Caco-2 (cell line): Measurements from ENCODE around the gene ISOC2. TPM values are rescaled to one million over a fixed set of nuclear protein-coding genes. Genes with fewer than 3 reads are reported as not detected.

ENCODE experiments used
- BruUV-seq: library from RNA; stranded (reverse); fragments of 400-500 nt; replicated peaks from 2 replicates; lab custom pipeline; 2021; lab: Mats Ljungman, UMichigan
- CTCF ChIA-PET: fragments of 300-600 bp; sonication (Branson Sonifier 250); formaldehyde crosslinking; loops from one replicate; lab custom pipeline; 2022; ENCODE audit warnings: antibody characterized with exemption; lab: Charles Lee
- POLR2A ChIA-PET: fragments of 300-600 bp; sonication (Branson Sonifier 250); formaldehyde crosslinking; loops from one replicate; lab custom pipeline; 2022; ENCODE audit warnings: antibody characterized with exemption; lab: Charles Lee
- DNase-seq, 2 experiments: peaks; one replicate each; pipeline versions ENCODE4 v3.0.0 to v3.0.0-alpha.2; 2020 to 2022
- H3K27me3 ChIP-seq: replicated peaks from 2 replicates; pipeline ENCODE4 v1.6.0; 2011; ENCODE audit warnings: low read length; ENCODE audit not compliant: control insufficient read depth, insufficient read depth
- H3K36me3 ChIP-seq: 2 replicates; pipeline ENCODE4 v1.5.1; 2011; ENCODE audit warnings: low read length; ENCODE audit not compliant: control insufficient read depth, insufficient read depth
- H3K4me1 ChIP-seq: fragments of 250-450 bp; sonication (Bioruptor Pico); 2 replicates; pipeline ENCODE4 v1.5.1; 2020; ENCODE audit warnings: mild to moderate bottlenecking
- H3K4me3 ChIP-seq: 2 replicates; pipeline ENCODE4 v1.5.1; 2011; ENCODE audit warnings: low read depth, mild to moderate bottlenecking, control low read depth, low read length
- H3K9me3 ChIP-seq: fragments of 250-450 bp; sonication (Bioruptor Pico); 2 replicates; pipeline ENCODE4 v1.5.1; 2020; ENCODE audit warnings: mild to moderate bottlenecking, moderate library complexity
- H3K27ac Mint-ChIP-seq: one replicate; pipeline ENCODE4 v1.8.0; 2022; ENCODE audit warnings: mixed read lengths; ENCODE audit not compliant: unreplicated experiment
- H3K27me3 Mint-ChIP-seq: one replicate; pipeline ENCODE4 v1.8.0; 2022; ENCODE audit warnings: mixed read lengths; ENCODE audit not compliant: insufficient read depth, unreplicated experiment
- H3K36me3 Mint-ChIP-seq: one replicate; pipeline ENCODE4 v1.8.0; 2022; ENCODE audit warnings: mild to moderate bottlenecking, mixed read lengths; ENCODE audit not compliant: insufficient read depth, unreplicated experiment
- H3K4me1 Mint-ChIP-seq: one replicate; pipeline ENCODE4 v1.8.0; 2022; ENCODE audit warnings: low read depth, mixed read lengths; ENCODE audit not compliant: unreplicated experiment
- H3K4me3 Mint-ChIP-seq: one replicate; pipeline ENCODE4 v1.8.0; 2022; ENCODE audit warnings: mild to moderate bottlenecking, moderate library complexity, mixed read lengths; ENCODE audit not compliant: unreplicated experiment
- H3K9me3 Mint-ChIP-seq: one replicate; pipeline ENCODE4 v1.8.0; 2022; ENCODE audit warnings: mixed read lengths; ENCODE audit not compliant: unreplicated experiment
- CTCF ChIP-seq, 2 experiments: fragments of 200-600 bp in 1 of 2; IDR thresholded peaks; 1 replicate in 1 of 2; 2 replicates in 1 of 2; pipeline versions ENCODE4 v1.5.1 to v1.8.0; 2011 to 2022; ENCODE audit warnings: antibody characterized with exemption in 1 of 2, control low read depth in 1 of 2, inconsistent platforms in 1 of 2, low read depth in 1 of 2, low read length in 1 of 2, mild to moderate bottlenecking in 1 of 2, moderate library complexity in 1 of 2; ENCODE audit not compliant: insufficient read depth in 1 of 2, severe bottlenecking in 1 of 2, unreplicated experiment in 1 of 2
- intact Hi-C: fragments of 100-400 bp; cut with micrococcal nuclease; formaldehyde crosslinking; loops from one replicate; pipeline ENCODE4 v1.10.0; 2022; ENCODE audit not compliant: unreplicated experiment
- total RNA-seq: library from RNA; stranded (reverse); gene quantifications from 2 replicates; pipeline ENCODE4 v1.2.3, GENCODE V29; 2022

Gene ISOC2
- total RNA-seq, 1 experiment from 2014 or later, result 40.6 TPM

GRCh38 chr19:55443824-55444480 lies 17.5 kb downstream of the ISOC2 start:
- Histone ChIP-seq H3K4me3 (no peak overlapping the region), H3K9me3 (0 out of 2 replicates have a peak, but pooled peaks cover 3% of the 10 kb centered on the region), H3K27me3 (peaks cover 10% of the 10 kb centered on the region), H3K36me3 (no peaks in the 10 kb centered on the region), H3K4me1 (peaks cover 11% of the 10 kb centered on the region; the same call in 1 of the 2 replicates)
- Mint-ChIP-seq H3K4me1 (no peaks in the 10 kb centered on the region), H3K9me3 (no peaks in the 10 kb centered on the region), H3K36me3 (peaks cover 5% of the 10 kb centered on the region), H3K4me3 (no peak overlapping the region), H3K27me3 (peaks cover 39% of the 10 kb centered on the region), H3K27ac (no peak overlapping the region)
- BruUV-seq, result no TSS peak
- no peak for DNase-seq
- ChIA-PET POLR2A (no interaction called here), CTCF (interaction anchor here (0.5 to 1.2 kb wide), 2 partner anchors 18 to 298 kb away, joined by 3 to 4 read pairs; no protein-coding TSS in a partner anchor)
- TF ChIP-seq CTCF (IDR thresholded peaks at IDR 0.05; ENCODE audit: insufficient read depth in 1 of 2, low read depth in 1 of 2, low read length in 1 of 2, severe bottlenecking in 1 of 2, unreplicated experiment in 1 of 2), result no peak
- intact Hi-C loops, result no loop called here

- H3K4me1 Mint-ChIP-seq, result no peaks in the 10 kb centered on the region
- POLR2A ChIA-PET, result interaction anchor here (0.5 kb wide), 1 partner anchor 61 kb away, joined by 3 read pairs; no protein-coding TSS in a partner anchor
- H3K27me3 Mint-ChIP-seq, result peaks cover 41% of the 10 kb centered on the region
- H3K9me3 Mint-ChIP-seq, result no peaks in the 10 kb centered on the region
- no peaks in the 10 kb centered on the region for H3K36me3 ChIP-seq
- H3K4me1 ChIP-seq, result peaks cover 11% of the 10 kb centered on the region; the same call in 1 of the 2 replicates
- CTCF ChIA-PET, result no interaction called here
- BruUV-seq, result no TSS peak
- H3K4me3 ChIP-seq, result no peak within 1 kb of the TSS
- TF ChIP-seq CTCF (IDR thresholded peaks at IDR 0.05; ENCODE audit: insufficient read depth in 1 of 2, low read depth in 1 of 2, low read length in 1 of 2, severe bottlenecking in 1 of 2, unreplicated experiment in 1 of 2), result no peak
- DNase-seq, result no peak
- peak within 1 kb of the TSS; percentile 6 for H3K4me3 Mint-ChIP-seq
- peaks cover 10% of the 10 kb centered on the region for H3K27me3 ChIP-seq
- H3K27ac Mint-ChIP-seq, result no peak within 1 kb of the TSS
- H3K9me3 ChIP-seq, result 0 out of 2 replicates have a peak, but pooled peaks cover 3% of the 10 kb centered on the region
- intact Hi-C loops, result no loop called here
- H3K36me3 Mint-ChIP-seq, result peaks cover 7% of the 10 kb centered on the region
These were observed 18.2 kb downstream of the ISOC2 start, which contains the start of gene SHISA7 for GRCh38 chr19:55443045-55443823. TSS of gene SHISA7 (minus strand) at chr19:55443300. CDS start at chr19:55442863, 437 bp downstream.

DNA sequence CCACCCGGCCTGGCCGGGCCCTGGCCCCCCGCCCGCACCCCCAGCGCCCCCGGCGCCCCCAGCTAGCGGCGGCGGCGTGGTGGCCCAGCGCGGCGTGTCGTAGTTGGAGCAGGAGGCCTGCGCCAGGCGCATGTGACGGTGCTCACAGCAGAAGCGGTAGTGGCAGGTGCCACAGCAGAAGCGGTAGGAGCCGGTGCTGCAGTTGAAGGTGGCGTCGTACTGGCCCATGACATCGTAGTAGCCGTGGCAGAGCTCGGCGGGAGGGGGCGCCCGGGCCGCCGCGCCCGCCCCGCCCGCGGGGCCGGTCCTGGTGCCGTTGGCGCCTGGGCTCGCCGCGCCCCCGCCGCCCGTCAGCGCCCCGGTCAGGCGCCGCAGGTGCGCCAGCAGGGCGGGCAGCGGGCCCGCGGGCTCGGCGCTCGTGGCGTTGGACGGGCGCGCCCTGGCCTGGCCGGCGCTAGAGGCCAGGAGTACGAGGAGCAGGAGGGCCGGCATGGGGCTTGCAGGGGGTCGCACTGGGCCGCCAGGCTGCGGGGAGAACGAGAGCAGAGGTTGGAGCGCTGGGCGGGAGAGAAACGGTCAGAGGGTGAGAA lies 19.0 kb downstream of the ISOC2 start:
- intact Hi-C loops, result no loop called here
- no TSS peak for BruUV-seq

More for the DNA sequence above, 19.0 kb downstream of the ISOC2 start:
- Histone ChIP-seq H3K27me3 (peaks cover 10% of the 10 kb centered on the region), H3K36me3 (no peaks in the 10 kb centered on the region), H3K9me3 (0 out of 2 replicates have a peak, but pooled peaks cover 3% of the 10 kb centered on the region), H3K4me1 (peaks cover 11% of the 10 kb centered on the region; the same call in 1 of the 2 replicates), H3K4me3 (no peak overlapping the region)
- Mint-ChIP-seq H3K27ac (no peak overlapping the region), H3K9me3 (no peaks in the 10 kb centered on the region), H3K4me1 (no peaks in the 10 kb centered on the region), H3K36me3 (peaks cover 7% of the 10 kb centered on the region), H3K4me3 (peak overlapping the region; percentile 6), H3K27me3 (peaks cover 42% of the 10 kb centered on the region)
- ChIA-PET POLR2A (interaction anchor here (0.5 kb wide), 1 partner anchor 61 kb away, joined by 3 read pairs; no protein-coding TSS in a partner anchor), CTCF (interaction anchor here (1.2 kb wide), 1 partner anchor 19 kb away, joined by 4 read pairs; the partner anchor contains the start of gene ISOC2)
- TF ChIP-seq CTCF (IDR thresholded peaks at IDR 0.05; ENCODE audit: insufficient read depth in 1 of 2, low read depth in 1 of 2, low read length in 1 of 2, severe bottlenecking in 1 of 2, unreplicated experiment in 1 of 2), result no peak
- no peak for DNase-seq
